ENCODE results near the gene NTM. TPM values are rescaled to one million over a fixed set of nuclear protein-coding genes. Genes with fewer than 3 reads are reported as not detected.

Gene NTM
- total and polyA plus RNA-seq, 2 donors (not counting 3 experiments of a cell fraction or from before 2014, with no cell fraction given) = 1.00 to 1.1 TPM

- no peaks in the 10 kb centered on the region for H3K27me3 ChIP-seq (ENCODE audit: control insufficient read depth in 2 of 2, insufficient read depth in 2 of 2, low read length in 2 of 2)
- no peak overlapping the region for H2AFZ ChIP-seq (ENCODE audit: low read depth, low read length)
- BruUV-seq (replicated peaks) = no TSS peak
- no peak overlapping the region for H3K4me3 ChIP-seq (replicated peaks in 1 of 3; ENCODE audit: insufficient read depth in 1 of 3, low read depth in 1 of 3, low read length in 3 of 3)
- H3K27ac ChIP-seq (ENCODE audit: insufficient read depth, low read depth, low read length) = no peak overlapping the region
- no peak for TF ChIP-seq POLR2A (IDR thresholded peaks at IDR 0.05; ENCODE audit: low read depth, low read length)
- TF ChIP-seq GATA2 (IDR thresholded peaks at IDR 0.05; ENCODE audit: insufficient read depth, insufficient read length, low read depth, low read length) = no peak
- no peak for TF ChIP-seq CTCF (IDR thresholded peaks at IDR 0.05; ENCODE audit: extremely low read depth in 1 of 2, insufficient read depth in 1 of 2, low read depth in 1 of 2, low read length in 2 of 2)
- H3K4me1 ChIP-seq (ENCODE audit: control insufficient read depth, extremely low read depth, insufficient read depth, low read length) = peaks cover 7% of the 10 kb centered on the region
- H3K9ac ChIP-seq (replicated peaks; ENCODE audit: extremely low read depth, insufficient read depth, low read length) = no peak overlapping the region
- no peak for FAIRE-seq
- H3K79me2 ChIP-seq (ENCODE audit: control insufficient read depth, insufficient read depth, low read length) = no peaks in the 10 kb centered on the region
- dilution Hi-C loops (cut with MboI; ENCODE audit: extremely low pct_ligation_motif_present, low sequenced_read_pairs) (no loop called here), intact Hi-C loops (cut with micrococcal nuclease) (no loop called here)
- H3K36me3 ChIP-seq (ENCODE audit: control insufficient read depth in 2 of 2, extremely low read depth in 1 of 2, insufficient read depth in 2 of 2, low read length in 2 of 2) = no peaks in the 10 kb centered on the region
- no peaks in the 10 kb centered on the region for H3K9me1 ChIP-seq (replicated peaks; ENCODE audit: control insufficient read depth, extremely low read depth, insufficient read depth, low read length)
- no peak overlapping the region for H3K4me2 ChIP-seq (ENCODE audit: insufficient read depth, low read length)
- no peaks in the 10 kb centered on the region for H4K20me1 ChIP-seq (replicated peaks; ENCODE audit: control insufficient read depth, extremely low read depth, insufficient read depth, low read length)
- H3K9me3 ChIP-seq (replicated peaks; ENCODE audit: control insufficient read depth, insufficient read depth, low read length) = no peaks in the 10 kb centered on the region
- ChIA-PET CTCF (no interaction called here), POLR2A (no interaction called here)
- no peak for DNase-seq (ENCODE audit: low read depth, low spot score)
Measured at GRCh38 chr11:132284611-132285010, 914.2 kb downstream of the NTM start.

- H3K4me2 ChIP-seq (ENCODE audit: insufficient read depth, low read length) = no peak overlapping the region
- TF ChIP-seq MAX (IDR thresholded peaks at IDR 0.05; ENCODE audit: insufficient read depth, insufficient read length) (no peak), GATA2 (IDR thresholded peaks at IDR 0.05; ENCODE audit: insufficient read depth, insufficient read length, low read depth, low read length) (no peak), JUN (IDR thresholded peaks at IDR 0.05; ENCODE audit: borderline replicate concordance, insufficient read depth, insufficient read length, low read depth) (no peak), CTCF (IDR thresholded peaks at IDR 0.05; ENCODE audit: extremely low read depth in 1 of 2, insufficient read depth in 1 of 2, low read depth in 1 of 2, low read length in 2 of 2) (no peak), MYC (IDR thresholded peaks at IDR 0.05; ENCODE audit: low read depth, low read length) (no peak), POLR2AphosphoS5 (IDR thresholded peaks at IDR 0.05; ENCODE audit: insufficient read depth, low read depth, low read length) (no peak), POLR2A (IDR thresholded peaks at IDR 0.05; ENCODE audit: low read depth, low read length) (no peak), FOS (IDR thresholded peaks at IDR 0.05; ENCODE audit: borderline replicate concordance, insufficient read depth, low read length) (no peak), EZH2 (IDR thresholded peaks at IDR 0.05; ENCODE audit: borderline replicate concordance, low read depth, low read length, severe bottlenecking) (no peak)
- no TSS peak for BruUV-seq (replicated peaks)
- H3K27me3 ChIP-seq (ENCODE audit: control insufficient read depth in 2 of 2, insufficient read depth in 2 of 2, low read length in 2 of 2) = no peaks in the 10 kb centered on the region
- H3K9ac ChIP-seq (replicated peaks; ENCODE audit: extremely low read depth, insufficient read depth, low read length) = no peak overlapping the region
- no peaks in the 10 kb centered on the region for H3K36me3 ChIP-seq (ENCODE audit: control insufficient read depth in 2 of 2, extremely low read depth in 1 of 2, insufficient read depth in 2 of 2, low read length in 2 of 2)
- H3K4me1 ChIP-seq (ENCODE audit: control insufficient read depth, extremely low read depth, insufficient read depth, low read length) = peaks cover 18% of the 10 kb centered on the region
- no peak overlapping the region for H2AFZ ChIP-seq (ENCODE audit: low read depth, low read length)
- DNase-seq (ENCODE audit: low read depth, low spot score) (no peak), FAIRE-seq (no peak)
- H3K9me1 ChIP-seq (replicated peaks; ENCODE audit: control insufficient read depth, extremely low read depth, insufficient read depth, low read length) = no peaks in the 10 kb centered on the region
- POLR2A ChIA-PET = no interaction called here
- no peaks in the 10 kb centered on the region for H3K9me3 ChIP-seq (replicated peaks; ENCODE audit: control insufficient read depth, insufficient read depth, low read length)
- no peak overlapping the region for H3K4me3 ChIP-seq (replicated peaks in 1 of 3; ENCODE audit: insufficient read depth in 1 of 3, low read depth in 1 of 3, low read length in 3 of 3)
- dilution Hi-C loops (cut with MboI; ENCODE audit: extremely low pct_ligation_motif_present, low sequenced_read_pairs) = no loop called here
- no peaks in the 10 kb centered on the region for H3K79me2 ChIP-seq (ENCODE audit: control insufficient read depth, insufficient read depth, low read length)
- H4K20me1 ChIP-seq (replicated peaks; ENCODE audit: control insufficient read depth, extremely low read depth, insufficient read depth, low read length) = no peaks in the 10 kb centered on the region
- no peak overlapping the region for H3K27ac ChIP-seq (ENCODE audit: insufficient read depth, low read depth, low read length)
- intact Hi-C loops (cut with micrococcal nuclease) = no loop called here
- CTCF ChIA-PET = no interaction called here
Measured at GRCh38 chr11:132285631-132286030, 915.2 kb downstream of the NTM start.

Data from endothelial cell of umbilical vein (primary cell).